Retinal pigment epithelial cell (primary cell): ENCODE data around the gene LPO.

Source experiments
- DNase-seq: peaks from one replicate; pipeline ENCODE4 v3.0.0-alpha.2; 2010; ENCODE audit warnings: low read depth
- H3K4me3 ChIP-seq: 2 replicates; pipeline ENCODE4 v1.5.1; 2011; ENCODE audit warnings: mild to moderate bottlenecking, low read length, control low read depth, moderate library complexity
- CTCF ChIP-seq: conservative IDR thresholded peaks from 2 replicates; pipeline ENCODE4 v1.5.1; 2011; ENCODE audit warnings: low read depth, low read length, control low read depth, inconsistent platforms

The LPO gene

GRCh38 chr17:58210922-58211321 is 27.5 kb upstream of the LPO start:
- TF ChIP-seq CTCF = peak; percentile 24
- H3K4me3 ChIP-seq = no peak overlapping the region
- no peak for DNase-seq

- DNase-seq = no peak
- TF ChIP-seq CTCF = no peak
- H3K4me3 ChIP-seq = no peak overlapping the region
Measured at GRCh38 chr17:58215685-58216084, 22.7 kb upstream of the LPO start.

GRCh38 chr17:58217766-58218165 is 20.6 kb upstream of the LPO start:
- no peak overlapping the region for H3K4me3 ChIP-seq
- no peak for DNase-seq
- no peak for TF ChIP-seq CTCF

- TF ChIP-seq CTCF = peak; percentile 54
- DNase-seq = peak; percentile 56
- H3K4me3 ChIP-seq = peak within 1 kb of the TSS; percentile 76
Measured at GRCh38 chr17:58219007-58219788, 19.2 kb upstream of the LPO start, which contains the start of gene MKS1. Gene MKS1, minus strand, starts transcription at chr17:58219255. Its CDS starts 25 bp downstream, at chr17:58219230.

GRCh38 chr17:58219789-58220183 is 18.6 kb upstream of the LPO start:
- no peak for DNase-seq
- no peak for TF ChIP-seq CTCF
- no peak overlapping the region for H3K4me3 ChIP-seq

- DNase-seq = peak; percentile 39
- H3K4me3 ChIP-seq = no peak overlapping the region
- no peak for TF ChIP-seq CTCF
Measured at GRCh38 chr17:58224315-58224714, 14.1 kb upstream of the LPO start.

- H3K4me3 ChIP-seq = no peak overlapping the region
- no peak for TF ChIP-seq CTCF
- DNase-seq = no peak
Measured at GRCh38 chr17:58227733-58228132, 10.7 kb upstream of the LPO start.
